ENCODE measurements around the gene SCAPER. TPM values are rescaled to one million over a fixed set of nuclear protein-coding genes. Genes with fewer than 3 reads are reported as not detected.

SCAPER gene
- total RNA-seq, 1 experiment from 2014 or later, result 21.5 TPM

GRCh38 chr15:76334438-76335306, 570.5 kb downstream of the SCAPER start:
- intact Hi-C loops (cut with micrococcal nuclease; ENCODE audit: unreplicated experiment), result loop anchor here (5.0 to 10.0 kb wide), 3 partner anchors 97 to 510 kb away; no protein-coding TSS in a partner anchor
- peaks cover 21% of the 10 kb centered on the region for H3K27me3 ChIP-seq (replicated peaks; ENCODE audit: insufficient read depth, low read depth, low read length, poor library complexity)
- no peak for DNase-seq (ENCODE audit: low spot score)
- H3K36me3 ChIP-seq (ENCODE audit: insufficient read depth, low read length, poor library complexity, severe bottlenecking), result no peaks in the 10 kb centered on the region
- ChIA-PET POLR2A (ENCODE audit: low non-redundant PET) (no interaction called here), CTCF (no interaction called here)
- no peaks in the 10 kb centered on the region for H3K9me3 ChIP-seq (ENCODE audit: low read depth, low read length, poor library complexity, severe bottlenecking)
- peaks cover 23% of the 10 kb centered on the region for H3K4me1 ChIP-seq (ENCODE audit: insufficient read depth, low read length, poor library complexity, severe bottlenecking)
- BruUV-seq (replicated peaks), result no TSS peak
- no peak overlapping the region for H3K4me3 ChIP-seq (ENCODE audit: low read depth, low read length, poor library complexity, severe bottlenecking)
- TF ChIP-seq CTCF (conservative IDR thresholded peaks at IDR 0.05; ENCODE audit: low read depth, low read length) (no peak), EZH2 (IDR thresholded peaks at IDR 0.05; ENCODE audit: borderline replicate concordance, low read depth, low read length, poor library complexity, severe bottlenecking) (no peak)
- H3K27ac ChIP-seq (ENCODE audit: low read depth, low read length, poor library complexity, severe bottlenecking), result no peak overlapping the region

GRCh38 chr15:76333720-76334437, 571.3 kb downstream of the SCAPER start:
- H3K27ac ChIP-seq (ENCODE audit: low read depth, low read length, poor library complexity, severe bottlenecking), result no peak overlapping the region
- no peaks in the 10 kb centered on the region for H3K36me3 ChIP-seq (ENCODE audit: insufficient read depth, low read length, poor library complexity, severe bottlenecking)
- intact Hi-C loops (cut with micrococcal nuclease; ENCODE audit: unreplicated experiment), result loop anchor here (5.0 to 10.0 kb wide), 3 partner anchors 97 to 511 kb away; no protein-coding TSS in a partner anchor
- no peaks in the 10 kb centered on the region for H3K9me3 ChIP-seq (ENCODE audit: low read depth, low read length, poor library complexity, severe bottlenecking)
- ChIA-PET CTCF (no interaction called here), POLR2A (ENCODE audit: low non-redundant PET) (no interaction called here)
- no TSS peak for BruUV-seq (replicated peaks)
- DNase-seq (ENCODE audit: low spot score), result no peak
- peaks cover 13% of the 10 kb centered on the region for H3K27me3 ChIP-seq (replicated peaks; ENCODE audit: insufficient read depth, low read depth, low read length, poor library complexity)
- H3K4me1 ChIP-seq (ENCODE audit: insufficient read depth, low read length, poor library complexity, severe bottlenecking), result peaks cover 23% of the 10 kb centered on the region
- H3K4me3 ChIP-seq (ENCODE audit: low read depth, low read length, poor library complexity, severe bottlenecking), result no peak overlapping the region
- TF ChIP-seq CTCF (conservative IDR thresholded peaks at IDR 0.05; ENCODE audit: low read depth, low read length) (peak; percentile 43), EZH2 (IDR thresholded peaks at IDR 0.05; ENCODE audit: borderline replicate concordance, low read depth, low read length, poor library complexity, severe bottlenecking) (no peak)

GRCh38 chr15:76333309-76333708, 571.8 kb downstream of the SCAPER start:
- no peak for DNase-seq (ENCODE audit: low spot score)
- Histone ChIP-seq H3K36me3 (ENCODE audit: insufficient read depth, low read length, poor library complexity, severe bottlenecking) (no peaks in the 10 kb centered on the region), H3K4me1 (ENCODE audit: insufficient read depth, low read length, poor library complexity, severe bottlenecking) (peaks cover 23% of the 10 kb centered on the region), H3K4me3 (ENCODE audit: low read depth, low read length, poor library complexity, severe bottlenecking) (no peak overlapping the region), H3K27ac (ENCODE audit: low read depth, low read length, poor library complexity, severe bottlenecking) (no peak overlapping the region), H3K27me3 (replicated peaks; ENCODE audit: insufficient read depth, low read depth, low read length, poor library complexity) (peaks cover 9% of the 10 kb centered on the region), H3K9me3 (ENCODE audit: low read depth, low read length, poor library complexity, severe bottlenecking) (no peaks in the 10 kb centered on the region)
- CTCF ChIA-PET, result no interaction called here
- TF ChIP-seq CTCF (conservative IDR thresholded peaks at IDR 0.05; ENCODE audit: low read depth, low read length) (no peak), EZH2 (IDR thresholded peaks at IDR 0.05; ENCODE audit: borderline replicate concordance, low read depth, low read length, poor library complexity, severe bottlenecking) (no peak)
- BruUV-seq (replicated peaks), result no TSS peak
- POLR2A ChIA-PET (ENCODE audit: low non-redundant PET), result no interaction called here
- intact Hi-C loops (cut with micrococcal nuclease; ENCODE audit: unreplicated experiment), result loop anchor here (5.0 to 10.0 kb wide), 3 partner anchors 96 to 511 kb away; no protein-coding TSS in a partner anchor
